IMR-90 (cell line): ENCODE measurements around the gene CTBP1. TPM values are rescaled to one million over a fixed set of nuclear protein-coding genes. Genes with fewer than 3 reads are reported as not detected.

ENCODE experiments used
- ATAC-seq: fragments of 200-7000 bp; cut with Tn5 transposase; 2 replicates; pipeline ENCODE4 v1.9.1; 2020; ENCODE audit warnings: low read depth, mild to moderate bottlenecking, moderate library complexity
- BruUV-seq: library from RNA; stranded (reverse); fragments of 400-500 nt; replicated peaks from 2 replicates; lab custom pipeline; 2021; lab: Mats Ljungman, UMichigan
- CTCF ChIA-PET: fragments of 300-600 bp; formaldehyde crosslinking; extraction: SDS; loops from one replicate; lab custom pipeline; 2021; ENCODE audit warnings: antibody characterized with exemption; lab: Yijun Ruan, JAX
- POLR2A ChIA-PET: fragments of 300-600 bp; sonication (Branson Sonifier 250); formaldehyde crosslinking; loops from one replicate; lab custom pipeline; 2022; ENCODE audit warnings: antibody characterized with exemption; ENCODE audit not compliant: unreplicated experiment; lab: Charles Lee
- DNase-seq: peaks from one replicate; pipeline ENCODE4 v3.0.0; 2013
- H2AFZ ChIP-seq: replicated peaks from 2 replicates; pipeline ENCODE3; 2013; ENCODE audit warnings: low read length, mild to moderate bottlenecking; ENCODE audit not compliant: poor library complexity
- H2AK5ac ChIP-seq: 2 replicates; pipeline ENCODE4 v1.6.1; 2013; ENCODE audit warnings: low read depth, low read length, inconsistent platforms
- H2AK9ac ChIP-seq: replicated peaks from 2 replicates; pipeline ENCODE3; 2013; ENCODE audit warnings: mild to moderate bottlenecking, low read depth, low read length, moderate library complexity; ENCODE audit not compliant: poor library complexity
- H2BK120ac ChIP-seq: 2 replicates; pipeline ENCODE4 v1.6.1; 2013; ENCODE audit warnings: low read depth, low read length, inconsistent platforms
- H2BK15ac ChIP-seq: 3 replicates; pipeline ENCODE4 v1.6.1; 2013; ENCODE audit warnings: low read depth, low read length, inconsistent platforms
- H2BK20ac ChIP-seq: 2 replicates; pipeline ENCODE4 v1.6.1; 2013; ENCODE audit warnings: low read depth, mild to moderate bottlenecking, inconsistent platforms, low read length, moderate library complexity
- H2BK5ac ChIP-seq: 2 replicates; pipeline ENCODE4 v1.6.1; 2013; ENCODE audit warnings: mild to moderate bottlenecking, low read depth, low read length, inconsistent platforms; ENCODE audit not compliant: poor library complexity, severe bottlenecking
- H3K14ac ChIP-seq: replicated peaks from 2 replicates; pipeline ENCODE4 v1.6.1; 2013; ENCODE audit warnings: low read depth, low read length, inconsistent platforms
- H3K18ac ChIP-seq: 2 replicates; pipeline ENCODE4 v1.6.1; 2013; ENCODE audit warnings: low read depth, low read length, control low read depth
- H3K23ac ChIP-seq: 2 replicates; pipeline ENCODE4 v1.6.1; 2013; ENCODE audit warnings: low read depth, low read length, inconsistent platforms
- H3K27ac ChIP-seq: 2 replicates; pipeline ENCODE4 v1.5.1; 2013; ENCODE audit warnings: mild to moderate bottlenecking, control low read depth, low read length; ENCODE audit not compliant: insufficient read depth
- H3K27me3 ChIP-seq: 2 replicates; pipeline ENCODE4 v1.6.1; 2013; ENCODE audit warnings: low read length; ENCODE audit not compliant: control insufficient read depth, insufficient read depth
- H3K36me3 ChIP-seq: 2 replicates; pipeline ENCODE4 v1.6.1; 2013; ENCODE audit warnings: low read length, mixed read lengths; ENCODE audit not compliant: control insufficient read depth, insufficient read depth
- H3K4ac ChIP-seq: 2 replicates; pipeline ENCODE4 v1.6.1; 2013; ENCODE audit warnings: low read depth, low read length, inconsistent platforms
- H3K4me1 ChIP-seq: 2 replicates; pipeline ENCODE4 v1.6.1; 2013; ENCODE audit warnings: low read length, mixed read lengths; ENCODE audit not compliant: control insufficient read depth, insufficient read depth
- H3K4me2 ChIP-seq: 2 replicates; pipeline ENCODE4 v1.6.1; 2013; ENCODE audit warnings: low read depth, mild to moderate bottlenecking, control low read depth, low read length, moderate library complexity
- H3K4me3 ChIP-seq: 2 replicates; pipeline ENCODE4 v1.5.1; 2013; ENCODE audit warnings: low read depth, mild to moderate bottlenecking, control low read depth, low read length, moderate library complexity; ENCODE audit not compliant: insufficient read depth
- H3K56ac ChIP-seq: 2 replicates; pipeline ENCODE4 v1.6.1; 2013; ENCODE audit warnings: low read length, inconsistent platforms; ENCODE audit not compliant: insufficient read depth; ENCODE audit errors: extremely low read depth
- H3K79me1 ChIP-seq, 2 experiments: 2 replicates each; pipeline ENCODE4 v1.6.1; 2013; ENCODE audit warnings: low read length in 2 of 2, inconsistent platforms in 1 of 2, low read depth in 1 of 2
- H3K9ac ChIP-seq: 2 replicates; pipeline ENCODE4 v1.6.1; 2013; ENCODE audit warnings: low read depth, low read length, control low read depth
- H3K9me1 ChIP-seq: 2 replicates; pipeline ENCODE4 v1.6.1; 2013; ENCODE audit warnings: low read length, inconsistent platforms; ENCODE audit not compliant: insufficient read depth
- H3K9me3 ChIP-seq: 2 replicates; pipeline ENCODE4 v1.6.1; 2013; ENCODE audit warnings: low read length; ENCODE audit not compliant: control insufficient read depth, insufficient read depth
- H4K20me1 ChIP-seq: 2 replicates; pipeline ENCODE4 v1.6.1; 2013; ENCODE audit warnings: low read length, inconsistent platforms; ENCODE audit not compliant: insufficient read depth
- H4K5ac ChIP-seq: 2 replicates; pipeline ENCODE4 v1.6.1; 2013; ENCODE audit warnings: mild to moderate bottlenecking, low read depth, low read length, control low read depth
- H4K8ac ChIP-seq, 2 experiments: 2 replicates each; pipeline ENCODE4 v1.6.1; 2013; ENCODE audit warnings: low read depth in 2 of 2, low read length in 2 of 2, control low read depth in 1 of 2, inconsistent platforms in 1 of 2
- H4K91ac ChIP-seq: 2 replicates; pipeline ENCODE4 v1.6.1; 2013; ENCODE audit warnings: low read depth, low read length, inconsistent platforms; ENCODE audit not compliant: insufficient read depth
- BHLHE40 ChIP-seq: fragments of 150-350 bp; IDR thresholded peaks from 2 replicates; pipeline ENCODE4 v1.6.1; 2016; ENCODE audit warnings: mild to moderate bottlenecking, low read depth, low read length
- FOS ChIP-seq: fragments of 150-350 bp; IDR thresholded peaks from 2 replicates; pipeline ENCODE4 v1.6.1; 2016; ENCODE audit warnings: low read depth, low read length
- MAZ ChIP-seq: IDR thresholded peaks from 2 replicates; pipeline ENCODE4 v1.6.1; 2012; ENCODE audit warnings: low read depth, mild to moderate bottlenecking, low read length, improper control_type of control experiment, moderate library complexity, borderline replicate concordance
- MXI1 ChIP-seq: IDR thresholded peaks from 2 replicates; pipeline ENCODE4 v1.6.1; 2012; ENCODE audit warnings: low read depth, mild to moderate bottlenecking, low read length, moderate library complexity, borderline replicate concordance
- RCOR1 ChIP-seq: IDR thresholded peaks from 2 replicates; pipeline ENCODE4 v1.6.1; 2012; ENCODE audit warnings: mild to moderate bottlenecking, low read length, improper control_type of control experiment; ENCODE audit not compliant: insufficient replicate concordance
- SMC3 ChIP-seq: fragments of 150-350 bp; IDR thresholded peaks from 2 replicates; pipeline ENCODE4 v1.6.1; 2016; ENCODE audit warnings: low read depth, mild to moderate bottlenecking, antibody characterized with exemption, low read length, moderate library complexity
- WGBS, 2 experiments: methylation state at CpG; one replicate each; pipeline versions ENCODE4 v1.1.5 to v1.1.7; 2013; ENCODE audit warnings: missing lambda C conversion rate in 2 of 2; ENCODE audit not compliant: insufficient read length in 1 of 2; ENCODE audit errors: extremely low coverage in 2 of 2; 5-methylcytosine and 5-hydroxymethylcytosine counted together
- dilution Hi-C: fragments of 300-500 bp; cut with HindIII; formaldehyde crosslinking; loops from one replicate; pipeline ENCODE4 v1.14.3; 2018; ENCODE audit warnings: low sequenced_read_pairs; ENCODE audit not compliant: unreplicated experiment
- in situ Hi-C: fragments of 300-500 bp; cut with MboI; formaldehyde crosslinking; loops from 3 replicates; pipeline ENCODE4 v1.14.3; 2019; ENCODE audit warnings: low sequenced_read_pairs, inconsistent platforms, mixed read lengths
- intact Hi-C: fragments of 100-400 bp; cut with micrococcal nuclease; formaldehyde crosslinking; loops from 2 replicates; pipeline ENCODE4 v1.10.0; 2022
- polyA plus RNA-seq, 3 experiments: library from polyadenylated mRNA; depleted of rRNA; stranded (reverse); fragments of >200 nt; gene quantifications; 2 replicates each; pipeline ENCODE4 v1.2.3, GENCODE V29; 2012; ENCODE audit warnings: low replicate concordance in 1 of 3
- total RNA-seq: library from RNA; depleted of rRNA; stranded (reverse); fragments of >200 nt; gene quantifications from 2 replicates; pipeline ENCODE4 v1.2.3, GENCODE V29; 2012

CTBP1 gene
- total and polyA plus RNA-seq, 2 of the 4 experiments (the other 2 are of a cell fraction) = 147 to 212 TPM

GRCh38 chr4:1297023-1297395 lies 48.1 kb upstream of the CTBP1 start:
- no peak overlapping the region for H2BK5ac ChIP-seq

More at GRCh38 chr4:1297023-1297395, 48.1 kb upstream of the CTBP1 start:
- Histone ChIP-seq H3K4me2 (no peak overlapping the region), H3K36me3 (peaks cover 28% of the 10 kb centered on the region; the same call in 1 of the 2 replicates), H3K14ac (no peak overlapping the region), H2BK120ac (no peak overlapping the region), H3K4me3 (no peak overlapping the region), H4K91ac (no peak overlapping the region), H3K18ac (no peak overlapping the region), H3K9me3 (no peaks in the 10 kb centered on the region), H4K20me1 (peaks cover 92% of the 10 kb centered on the region), H4K5ac (no peak overlapping the region), H2AK5ac (no peak overlapping the region), H2BK15ac (no peak overlapping the region), H2BK20ac (no peak overlapping the region), H3K4me1 (peaks cover 2% of the 10 kb centered on the region; the same call in 1 of the 2 replicates), H2AK9ac (no peak overlapping the region), H3K27me3 (no peaks in the 10 kb centered on the region), H3K9ac (no peak overlapping the region), H3K56ac (no peak overlapping the region), H3K23ac (no peak overlapping the region), H4K8ac (no peak overlapping the region), H3K27ac (no peak overlapping the region), H2AFZ (no peak overlapping the region), H3K79me1 (peaks cover 8 to 68% of the 10 kb centered on the region in 2 experiments), H3K4ac (no peak overlapping the region), H3K9me1 (peaks cover 14% of the 10 kb centered on the region; the same call in 1 of the 2 replicates)
- dilution Hi-C loops = no loop called here
- CTCF ChIA-PET = no interaction called here
- intact Hi-C loops = no loop called here
- ATAC-seq (no peak), DNase-seq (no peak)
- TF ChIP-seq MXI1 = no peak
- TF ChIP-seq FOS = no peak
- no peak for TF ChIP-seq SMC3
- no peak for TF ChIP-seq MAZ
- TF ChIP-seq RCOR1 = no peak
- TF ChIP-seq BHLHE40 = no peak
- no TSS peak for BruUV-seq
- POLR2A ChIA-PET = no interaction called here
- WGBS, 2 experiments = 70% methylated on average over 4 of the region's 22 CpGs; no CpG with 5 or more reads in 1 of the 2 experiments
- in situ Hi-C loops = no loop called here
